Osteocyte (in vitro differentiated cells): ENCODE results near the gene SLC6A13. TPM values are rescaled to one million over a fixed set of nuclear protein-coding genes. Genes with fewer than 3 reads are reported as not detected.
"Not testable (repeated sequence)": the region's sequence is repeated elsewhere in the genome, so short reads cannot be mapped to it uniquely, and the experiment has no call there.

Experiments
- DNase-seq: peaks from one replicate; pipeline ENCODE4 v3.0.0; 2021; ENCODE audit warnings: mixed read lengths; ENCODE audit not compliant: unreplicated experiment; ENCODE audit errors: extremely low spot score
- H3K27ac Mint-ChIP-seq: one replicate; pipeline ENCODE4 v1.8.0; 2021; ENCODE audit warnings: mild to moderate bottlenecking, mixed read lengths; ENCODE audit not compliant: unreplicated experiment
- H3K27me3 Mint-ChIP-seq: one replicate; pipeline ENCODE4 v1.8.0; 2021; ENCODE audit warnings: mixed read lengths; ENCODE audit not compliant: unreplicated experiment
- H3K36me3 Mint-ChIP-seq: one replicate; pipeline ENCODE4 v1.8.0; 2021; ENCODE audit warnings: mixed read lengths; ENCODE audit not compliant: unreplicated experiment
- H3K4me1 Mint-ChIP-seq: one replicate; pipeline ENCODE4 v1.8.0; 2021; ENCODE audit warnings: mixed read lengths; ENCODE audit not compliant: unreplicated experiment
- H3K4me3 Mint-ChIP-seq: one replicate; pipeline ENCODE4 v1.8.0; 2021; ENCODE audit warnings: mild to moderate bottlenecking, moderate library complexity, mixed read lengths; ENCODE audit not compliant: unreplicated experiment
- H3K9me3 Mint-ChIP-seq: one replicate; pipeline ENCODE4 v1.8.0; 2021; ENCODE audit warnings: mixed read lengths; ENCODE audit not compliant: unreplicated experiment
- CTCF ChIP-seq: fragments of 200-600 bp; sonication (generic); IDR thresholded peaks from 2 replicates; pipeline ENCODE4 v1.5.0; 2021; ENCODE audit warnings: antibody characterized with exemption, mild to moderate bottlenecking, moderate library complexity
- total RNA-seq: library from RNA; stranded (reverse); gene quantifications from 2 replicates; pipeline ENCODE4 v1.2.1, GENCODE V29; 2021

The SLC6A13 gene
- total RNA-seq, 1 donor from 2014 or later = 0.43 TPM

- Mint-ChIP-seq H3K27me3 (peaks cover 40% of the 10 kb centered on the region), H3K27ac (no peak overlapping the region), H3K36me3 (no peaks in the 10 kb centered on the region), H3K4me1 (no peaks in the 10 kb centered on the region), H3K9me3 (no peaks in the 10 kb centered on the region), H3K4me3 (no peak overlapping the region)
- no peak for TF ChIP-seq CTCF
- DNase-seq = no peak
These were observed 41.6 kb downstream of the SLC6A13 start for GRCh38 chr12:220946-221550.

GRCh38 chr12:220491-220890 lies 42.1 kb downstream of the SLC6A13 start:
- Mint-ChIP-seq H3K27ac (no peak overlapping the region), H3K36me3 (no peaks in the 10 kb centered on the region), H3K9me3 (no peaks in the 10 kb centered on the region), H3K4me3 (no peak overlapping the region), H3K4me1 (no peaks in the 10 kb centered on the region), H3K27me3 (peaks cover 40% of the 10 kb centered on the region)
- TF ChIP-seq CTCF = no peak
- no peak for DNase-seq

- DNase-seq = no peak
- H3K27ac Mint-ChIP-seq = no peak overlapping the region
These were observed 42.7 kb downstream of the SLC6A13 start for GRCh38 chr12:219891-220352.

GRCh38 chr12:218728-219590 lies 43.7 kb downstream of the SLC6A13 start:
- no peaks in the 10 kb centered on the region for H3K9me3 Mint-ChIP-seq
- DNase-seq = no peak
- H3K4me1 Mint-ChIP-seq = peaks cover under 1% of the 10 kb centered on the region
- no peaks in the 10 kb centered on the region for H3K36me3 Mint-ChIP-seq
- H3K27me3 Mint-ChIP-seq = peaks cover 53% of the 10 kb centered on the region
- no peak for TF ChIP-seq CTCF
- no peak overlapping the region for H3K27ac Mint-ChIP-seq
- no peak overlapping the region for H3K4me3 Mint-ChIP-seq

More at GRCh38 chr12:219891-220352, 42.7 kb downstream of the SLC6A13 start:
- no peaks in the 10 kb centered on the region for H3K9me3 Mint-ChIP-seq
- H3K4me1 Mint-ChIP-seq = no peaks in the 10 kb centered on the region
- peak; percentile 59 for TF ChIP-seq CTCF
- H3K36me3 Mint-ChIP-seq = no peaks in the 10 kb centered on the region
- H3K4me3 Mint-ChIP-seq = no peak overlapping the region
- peaks cover 46% of the 10 kb centered on the region for H3K27me3 Mint-ChIP-seq

- H3K4me3 Mint-ChIP-seq = no peak overlapping the region
- H3K27me3 Mint-ChIP-seq = peaks cover 56% of the 10 kb centered on the region
- DNase-seq = no peak
- TF ChIP-seq CTCF = no peak
- no peaks in the 10 kb centered on the region for H3K9me3 Mint-ChIP-seq
- peaks cover 2% of the 10 kb centered on the region for H3K4me1 Mint-ChIP-seq
- H3K36me3 Mint-ChIP-seq = no peaks in the 10 kb centered on the region
- no peak overlapping the region for H3K27ac Mint-ChIP-seq
These were observed 44.4 kb downstream of the SLC6A13 start for GRCh38 chr12:218221-218620.

- not testable (repeated sequence) for H3K36me3 Mint-ChIP-seq, H3K4me3 Mint-ChIP-seq, H3K4me1 Mint-ChIP-seq, H3K9me3 Mint-ChIP-seq, DNase-seq, H3K27ac Mint-ChIP-seq
- peaks cover 58% of the 10 kb centered on the region for H3K27me3 Mint-ChIP-seq
These were observed 45.6 kb downstream of the SLC6A13 start for GRCh38 chr12:217029-217428.
